ENCODE data around the gene SNX32.

DNA sequence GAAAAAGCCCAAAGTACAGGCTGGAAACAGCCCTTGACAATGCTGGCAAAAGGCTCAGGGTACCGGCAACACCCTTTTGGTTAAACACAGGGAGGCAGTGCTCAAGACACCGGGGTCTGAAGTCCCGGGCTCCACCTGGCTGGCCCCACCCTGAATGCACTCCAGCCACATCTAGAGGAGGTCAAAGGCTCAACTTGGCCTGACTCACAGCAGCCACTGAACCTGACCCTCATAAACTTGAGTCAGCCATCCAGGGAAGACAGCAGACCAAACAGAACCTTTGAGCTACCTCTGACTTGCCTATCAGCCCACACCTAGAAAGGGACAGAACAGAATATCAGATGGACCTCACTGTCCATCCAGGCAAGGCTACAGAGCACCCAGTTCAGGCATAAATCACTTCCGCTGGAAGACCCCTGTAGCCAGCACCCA, 20.4 kb downstream of the SNX32 start:
- TF ChIP-seq CTCF (conservative IDR thresholded peaks at IDR 0.05; ENCODE audit: low read length) (no peak), EZH2phosphoT487 (IDR thresholded peaks at IDR 0.05; ENCODE audit: borderline replicate concordance) (no peak)
